NCI-H2081 (cell line): ENCODE measurements around the gene AVEN.
"Not testable (repeated sequence)": the region's sequence is repeated elsewhere in the genome, so short reads cannot be mapped to it uniquely, and the experiment has no call there.

Source experiments
- DNase-seq, 2 experiments: peaks; one replicate each; lab custom pipeline; 2025; lab: John Stamatoyannopoulos, UW

AVEN gene, protein sequence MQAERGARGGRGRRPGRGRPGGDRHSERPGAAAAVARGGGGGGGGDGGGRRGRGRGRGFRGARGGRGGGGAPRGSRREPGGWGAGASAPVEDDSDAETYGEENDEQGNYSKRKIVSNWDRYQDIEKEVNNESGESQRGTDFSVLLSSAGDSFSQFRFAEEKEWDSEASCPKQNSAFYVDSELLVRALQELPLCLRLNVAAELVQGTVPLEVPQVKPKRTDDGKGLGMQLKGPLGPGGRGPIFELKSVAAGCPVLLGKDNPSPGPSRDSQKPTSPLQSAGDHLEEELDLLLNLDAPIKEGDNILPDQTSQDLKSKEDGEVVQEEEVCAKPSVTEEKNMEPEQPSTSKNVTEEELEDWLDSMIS

DNA sequence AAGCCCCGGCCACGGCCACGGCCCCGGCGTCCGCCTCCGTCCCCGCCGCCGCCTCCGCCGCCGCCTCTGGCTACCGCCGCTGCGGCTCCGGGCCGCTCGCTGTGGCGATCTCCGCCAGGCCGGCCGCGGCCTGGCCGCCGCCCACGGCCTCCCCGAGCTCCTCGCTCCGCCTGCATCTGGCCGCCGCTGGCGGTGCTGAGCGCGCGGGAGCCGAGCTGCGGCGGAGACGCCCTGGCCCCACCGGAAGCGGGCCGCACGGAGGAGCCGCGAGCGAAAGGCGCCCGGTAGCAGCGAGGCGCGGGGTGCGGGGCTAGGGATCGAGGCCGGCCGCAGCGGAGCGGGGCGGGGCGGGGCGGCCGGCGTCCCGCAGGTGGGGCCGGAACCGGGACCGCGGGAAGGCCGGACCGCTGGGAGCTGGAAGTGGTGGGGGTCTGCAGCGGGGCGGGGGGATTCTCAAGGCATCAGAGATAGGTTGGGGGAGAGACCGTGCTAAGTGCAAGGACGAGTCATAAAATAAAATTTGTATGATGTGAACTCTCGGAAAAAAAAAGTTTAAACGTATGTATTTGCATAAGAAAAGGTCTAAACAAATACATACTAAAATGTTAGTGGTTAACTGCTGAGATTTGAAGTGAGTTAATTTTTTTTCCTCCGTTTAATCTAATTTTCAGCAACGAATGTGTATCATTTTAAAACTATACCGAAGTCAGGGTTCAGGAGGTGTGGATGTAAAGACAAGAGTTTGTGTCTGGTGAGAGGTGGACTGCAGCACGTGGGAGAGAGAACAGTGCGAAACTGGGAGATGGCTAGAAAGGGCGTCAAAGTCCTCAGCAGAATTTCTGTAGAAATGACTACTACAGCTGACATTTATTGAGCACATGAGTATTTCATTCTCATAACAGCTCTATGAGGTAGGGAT lies at the start of gene AVEN:
AVEN (minus strand) TSS at position 334 of the 919 bp plus-strand sequence; CDS start at position 176, 158 bp downstream.
- peak; percentile 53 to 55 for DNase-seq

DNA sequence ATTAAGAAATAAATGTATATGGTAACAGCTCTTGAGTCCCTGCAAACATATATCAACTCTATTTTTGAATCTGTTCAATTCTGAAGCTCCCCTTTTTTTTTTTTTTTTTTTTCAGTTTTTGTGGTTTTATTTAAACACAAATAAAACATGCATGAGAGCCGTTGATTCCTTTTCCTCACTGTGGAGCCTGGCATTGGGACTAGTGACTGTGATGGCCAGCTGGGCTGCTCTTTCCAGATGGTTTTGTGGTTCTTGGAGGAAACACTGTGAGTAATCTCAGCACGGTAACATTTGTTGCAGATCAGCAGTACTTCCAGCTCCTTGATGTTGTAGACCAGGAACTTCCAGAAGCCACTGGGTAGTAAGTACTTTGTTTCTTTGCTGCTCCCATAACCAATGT lies 46.7 kb upstream of the AVEN start:
- no peak for DNase-seq

DNA sequence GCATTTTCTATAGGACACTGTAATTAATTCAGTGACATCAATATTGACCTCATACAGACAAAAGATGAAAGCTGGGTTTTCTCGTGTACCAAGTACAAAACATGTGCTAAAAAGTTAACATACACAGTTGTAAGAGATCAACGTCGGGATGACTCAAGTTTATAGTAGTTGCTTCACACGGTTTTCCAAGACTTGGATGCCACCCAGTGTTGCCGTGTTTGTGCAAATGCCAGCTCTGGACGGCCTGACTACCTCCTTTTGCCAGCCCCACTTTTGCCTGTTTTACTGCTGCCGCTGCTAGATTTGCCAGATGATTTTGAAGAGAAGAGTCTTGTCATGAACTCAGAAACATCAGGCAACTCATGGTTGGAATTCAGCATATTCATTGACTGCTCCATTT lies 45.1 kb upstream of the AVEN start:
- DNase-seq = no peak

DNA sequence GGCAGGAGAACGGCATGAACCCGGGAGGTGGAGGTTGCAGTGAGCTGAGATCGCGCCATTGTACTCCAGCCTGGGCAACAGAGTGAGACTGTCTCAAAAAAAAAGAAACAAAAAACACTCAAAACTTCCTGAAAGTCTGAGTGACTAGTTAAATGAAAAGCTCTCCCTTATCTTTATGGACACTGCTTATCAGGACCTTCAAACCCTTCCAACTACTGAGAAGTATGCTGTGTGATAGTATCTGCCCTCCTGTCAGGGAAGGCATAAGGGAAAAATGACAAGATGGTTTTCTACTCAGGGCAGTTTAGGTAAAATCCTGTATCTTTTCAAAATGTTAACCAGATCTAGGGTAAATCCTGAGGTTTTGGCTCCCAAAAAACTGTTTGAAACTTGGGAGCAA lies 40.9 kb upstream of the AVEN start:
- DNase-seq = no peak

DNA sequence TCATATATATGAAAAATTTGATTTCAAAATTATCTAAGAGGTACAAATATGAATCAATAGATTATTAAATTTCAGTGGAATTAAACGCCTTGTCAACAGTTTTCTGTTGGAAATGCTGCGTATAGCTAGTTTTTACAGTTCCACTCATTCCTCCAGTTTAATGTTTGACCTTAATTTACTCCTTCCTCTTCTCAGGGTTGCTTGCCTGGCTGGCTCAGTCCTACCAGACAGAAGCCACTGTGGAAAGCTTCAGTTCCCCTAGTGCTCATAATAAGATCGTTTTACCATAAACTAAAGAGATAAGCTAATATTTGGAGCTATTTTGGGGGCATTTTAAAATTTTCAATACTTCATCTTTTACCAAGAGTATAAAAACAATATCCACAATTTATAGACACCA lies 39.9 kb upstream of the AVEN start:
- no peak for DNase-seq

DNA sequence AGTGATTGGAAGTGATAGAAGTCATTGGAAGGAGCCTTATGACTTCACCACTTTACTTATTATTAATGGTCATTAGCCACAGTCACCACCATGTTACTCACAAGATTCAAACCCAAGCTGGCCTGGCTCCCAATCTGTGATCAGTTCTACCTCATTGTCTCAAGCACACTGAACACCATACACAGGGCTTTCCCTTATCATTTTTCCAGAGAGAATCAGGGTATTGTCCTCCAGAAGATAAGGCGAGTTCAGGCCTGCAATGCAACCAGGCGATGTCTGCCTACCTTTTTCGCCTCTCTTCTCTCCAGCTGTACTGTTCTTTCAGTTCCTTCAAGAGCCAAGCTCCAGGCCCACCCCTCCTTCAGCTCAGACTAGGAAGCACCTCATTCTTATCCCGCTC lies 37.8 kb upstream of the AVEN start:
- DNase-seq = no peak

DNA sequence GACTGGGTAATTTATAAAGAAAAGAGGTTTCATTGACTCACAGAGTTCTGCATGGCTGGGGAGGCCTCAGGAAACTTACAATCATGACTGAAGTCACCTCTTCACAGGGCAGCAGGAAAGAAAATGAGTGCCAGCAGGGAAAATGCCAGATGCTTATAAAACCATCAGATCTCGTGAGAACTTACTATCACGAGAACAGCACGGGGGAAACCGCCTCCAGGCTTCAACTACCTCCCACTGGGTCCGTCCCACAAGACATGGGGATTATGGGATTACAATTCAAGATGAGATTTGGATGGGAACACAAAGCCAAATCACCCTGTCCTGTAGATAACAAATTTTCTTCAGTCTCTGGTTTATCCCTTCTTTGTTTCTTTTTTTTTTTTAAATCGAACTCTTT lies 31.0 kb upstream of the AVEN start:
- DNase-seq = no peak

DNA sequence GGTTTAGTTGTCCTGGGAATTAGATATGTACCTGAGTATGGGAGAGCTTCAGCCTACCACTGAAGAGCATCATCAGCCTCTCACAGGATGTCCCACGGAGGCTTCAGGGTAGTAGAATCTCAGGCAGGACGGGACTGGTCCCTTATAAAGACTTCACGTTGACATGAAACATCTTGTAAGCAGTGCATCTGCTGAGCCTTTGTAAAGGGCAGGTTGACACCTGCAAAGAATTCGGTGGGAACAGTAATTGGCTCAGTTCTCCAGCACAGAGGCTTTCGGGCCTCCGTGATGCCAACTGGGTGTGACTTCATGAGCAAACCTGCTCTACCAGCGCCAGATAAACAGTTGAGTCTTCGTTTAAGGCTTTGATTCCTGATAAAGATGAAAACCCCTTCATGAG lies 26.9 kb upstream of the AVEN start:
- DNase-seq = no peak

DNA sequence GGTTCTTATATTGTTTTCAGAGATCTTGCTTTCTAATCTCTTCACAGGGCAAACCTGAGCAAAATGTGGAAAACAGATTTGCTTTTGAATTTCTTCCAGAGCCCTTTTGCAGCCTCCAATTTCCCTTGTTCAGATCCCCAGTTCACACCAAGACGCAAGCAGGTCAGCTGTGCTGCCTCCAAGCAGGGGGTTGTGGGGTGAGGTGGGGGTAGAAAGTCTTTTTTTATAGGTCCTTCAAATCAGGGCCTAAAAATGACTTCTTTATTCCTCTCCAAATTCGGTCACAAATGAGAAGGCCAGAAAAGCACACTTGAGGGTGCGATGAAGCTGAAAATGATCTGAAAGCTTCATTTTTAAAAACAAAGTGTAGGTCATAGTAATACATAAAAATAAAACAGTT lies 26.3 kb upstream of the AVEN start:
- DNase-seq = no peak

DNA sequence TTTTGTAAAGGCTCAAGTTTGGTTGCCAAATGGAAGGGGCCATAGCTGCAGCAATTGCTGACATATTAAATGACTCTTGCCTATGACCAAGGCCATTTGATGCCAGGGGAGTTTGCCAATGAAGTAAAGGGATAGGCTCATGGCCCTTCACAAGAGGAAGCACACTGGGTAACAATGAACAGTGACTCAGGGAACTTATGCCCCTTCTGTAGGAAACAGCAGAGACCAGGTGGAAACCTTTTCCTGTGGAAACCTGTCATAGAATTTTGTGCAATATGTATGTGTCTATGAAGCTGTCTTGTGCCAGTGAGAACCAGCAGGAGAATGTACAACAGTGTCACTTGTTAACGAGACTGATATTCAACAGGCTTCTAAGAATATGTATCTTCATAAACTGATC lies 25.4 kb upstream of the AVEN start:
- DNase-seq = no peak

DNA sequence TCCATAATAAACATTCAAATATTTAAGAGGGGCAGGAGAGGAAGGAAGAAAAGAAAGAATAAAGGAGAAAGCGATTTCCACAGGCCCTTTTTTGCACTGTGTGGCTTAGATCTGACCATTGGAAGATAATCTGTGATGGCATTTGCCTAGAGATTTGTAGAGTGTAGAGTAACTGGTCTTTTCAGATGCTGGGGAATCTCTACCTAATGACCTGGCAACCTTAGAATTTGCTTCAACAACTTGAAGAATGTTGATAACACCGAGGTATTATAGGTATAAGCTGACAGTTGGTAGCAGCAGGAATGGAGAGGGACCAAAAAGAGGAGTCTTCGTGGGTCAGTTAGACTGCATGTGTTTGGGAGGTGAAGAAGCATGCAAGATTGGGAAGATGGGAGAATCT lies 20.9 kb upstream of the AVEN start:
- DNase-seq = no peak

DNA sequence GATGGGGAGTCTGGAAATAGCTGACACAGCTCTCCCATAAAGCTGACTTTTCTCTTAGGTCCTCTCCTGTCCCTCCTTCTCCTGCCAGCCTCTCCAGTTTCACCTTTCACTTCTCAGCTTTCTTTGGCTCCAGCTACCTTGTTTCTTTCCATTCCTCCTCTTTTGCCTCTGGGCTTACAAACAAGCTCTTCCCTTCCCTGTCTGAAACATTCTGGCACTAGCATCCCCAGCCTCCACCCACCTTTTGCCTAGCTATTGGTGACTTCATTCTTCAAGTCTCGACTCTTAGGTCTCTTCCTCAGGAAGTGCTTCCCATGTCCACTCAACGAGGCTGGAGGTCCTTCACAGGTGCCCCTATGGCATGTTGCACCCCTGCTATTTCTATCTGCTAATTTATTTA lies 20.5 kb upstream of the AVEN start:
- no peak for DNase-seq

DNA sequence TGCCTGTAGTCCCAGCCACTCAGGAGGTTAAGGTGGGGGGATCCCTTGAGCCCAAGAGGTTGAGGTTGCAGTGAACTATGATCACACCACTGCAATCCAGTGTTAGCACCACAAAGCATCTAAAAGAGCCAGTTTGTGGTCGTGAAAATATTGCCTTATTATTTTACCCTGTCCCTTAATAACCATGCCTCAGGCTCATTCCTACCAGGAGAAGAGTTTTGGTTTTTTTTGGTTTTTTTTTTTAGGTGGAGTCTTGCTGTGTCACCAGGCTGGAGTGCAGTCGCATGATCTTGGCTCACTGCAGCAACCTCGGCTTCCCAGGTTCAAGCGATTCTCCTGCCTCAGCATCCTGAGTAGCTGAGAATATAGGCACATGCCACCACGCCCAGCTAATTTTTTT lies 17.9 kb upstream of the AVEN start:
- DNase-seq = no peak

DNA sequence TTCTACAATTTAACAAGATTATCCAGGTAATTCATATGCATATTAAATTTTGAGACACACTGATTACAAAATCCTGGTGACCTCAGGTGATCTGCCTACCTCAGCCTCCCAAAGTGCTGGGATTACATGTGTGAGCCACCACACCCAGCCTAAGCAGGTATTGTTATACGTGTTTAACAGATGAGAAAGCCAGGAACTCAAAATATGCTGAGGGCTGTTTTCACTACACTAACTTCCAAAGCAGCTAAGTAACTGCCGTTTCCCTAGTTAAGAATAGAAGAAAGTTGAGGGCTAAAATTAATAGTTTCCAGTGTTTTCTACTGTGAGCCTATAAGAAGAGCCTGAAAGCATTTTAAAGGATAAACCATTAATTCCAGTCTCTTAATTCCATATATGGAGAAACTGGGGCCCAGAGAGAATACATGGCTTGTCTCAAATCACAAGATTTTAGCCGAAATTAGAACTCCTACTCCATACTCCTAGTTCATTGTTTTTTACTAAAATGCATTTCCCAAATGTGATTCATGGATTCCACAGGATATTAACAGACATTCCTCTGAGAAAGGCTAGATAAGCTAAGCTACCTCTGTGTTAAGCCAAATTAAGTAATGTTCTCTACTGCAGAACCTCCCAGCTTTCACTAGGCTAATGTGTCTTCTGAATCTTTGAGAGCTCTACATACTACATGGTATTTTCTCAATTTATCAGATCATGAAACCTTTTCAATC lies 17.0 kb upstream of the AVEN start:
- no peak for DNase-seq

DNA sequence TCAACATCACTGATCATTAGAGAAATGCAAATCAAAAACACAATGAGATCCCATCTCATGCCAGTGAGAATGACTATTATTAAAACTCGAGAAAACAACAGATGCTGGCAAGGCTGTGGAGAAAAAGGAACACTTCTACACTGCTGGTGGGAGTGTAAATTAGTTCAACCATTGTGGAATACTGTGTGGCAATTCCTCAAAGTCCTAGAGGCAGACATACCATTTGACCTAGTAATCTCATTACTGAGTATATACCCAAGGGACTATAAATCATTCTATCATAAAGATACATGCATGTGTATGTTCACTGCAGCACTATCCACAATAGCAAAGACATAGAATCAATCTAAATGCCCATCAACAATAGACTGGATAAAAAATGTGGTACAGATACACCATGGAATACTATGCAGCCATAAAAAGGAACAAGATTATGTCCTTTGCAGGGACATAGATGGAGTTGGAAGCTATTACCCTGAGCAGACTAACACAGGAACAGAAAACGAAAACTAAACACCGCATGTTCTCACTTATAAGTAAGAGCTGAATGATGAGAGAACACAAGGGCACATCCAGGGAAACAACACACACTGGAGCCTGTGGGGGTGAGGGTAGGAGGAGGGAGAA lies 15.2 kb upstream of the AVEN start:
- no peak for DNase-seq

DNA sequence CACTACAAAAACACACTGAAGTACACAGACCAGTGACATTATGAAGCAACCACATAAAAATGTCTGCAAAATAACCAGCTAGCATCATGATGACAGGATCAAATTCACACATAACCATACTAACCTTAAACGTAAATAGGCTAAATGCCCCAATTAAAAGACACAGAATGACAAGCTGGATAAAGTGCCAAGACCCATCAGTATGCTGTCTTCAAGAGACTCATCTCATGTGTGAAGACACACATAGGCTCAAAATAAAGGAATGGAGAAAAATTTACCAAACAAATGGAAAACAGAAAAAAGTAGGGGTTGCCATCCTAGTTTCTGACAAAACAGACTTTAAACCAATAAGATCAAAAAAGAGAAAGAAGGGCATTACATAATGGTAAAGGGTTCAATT lies 11.4 kb upstream of the AVEN start:
- not testable (repeated sequence) for DNase-seq

DNA sequence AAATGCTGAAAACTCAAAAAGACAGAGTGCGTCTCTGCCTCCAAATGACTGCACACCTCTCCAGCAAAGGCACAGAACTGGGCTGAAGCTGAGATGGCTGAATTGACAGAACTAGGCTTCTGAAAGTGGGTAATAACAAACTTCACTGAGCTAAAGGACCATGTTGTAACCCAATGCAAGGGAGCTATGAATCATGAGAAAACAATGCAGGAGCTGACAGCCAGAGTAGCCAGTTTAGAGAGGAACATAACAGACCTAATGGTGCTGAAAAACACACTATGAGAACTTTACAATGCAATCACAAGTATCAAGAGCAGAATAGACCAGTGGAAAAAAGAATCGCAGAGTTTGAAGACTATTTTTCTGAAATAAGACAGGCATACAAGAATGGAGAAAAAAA lies 10.1 kb upstream of the AVEN start:
- no peak for DNase-seq

DNA sequence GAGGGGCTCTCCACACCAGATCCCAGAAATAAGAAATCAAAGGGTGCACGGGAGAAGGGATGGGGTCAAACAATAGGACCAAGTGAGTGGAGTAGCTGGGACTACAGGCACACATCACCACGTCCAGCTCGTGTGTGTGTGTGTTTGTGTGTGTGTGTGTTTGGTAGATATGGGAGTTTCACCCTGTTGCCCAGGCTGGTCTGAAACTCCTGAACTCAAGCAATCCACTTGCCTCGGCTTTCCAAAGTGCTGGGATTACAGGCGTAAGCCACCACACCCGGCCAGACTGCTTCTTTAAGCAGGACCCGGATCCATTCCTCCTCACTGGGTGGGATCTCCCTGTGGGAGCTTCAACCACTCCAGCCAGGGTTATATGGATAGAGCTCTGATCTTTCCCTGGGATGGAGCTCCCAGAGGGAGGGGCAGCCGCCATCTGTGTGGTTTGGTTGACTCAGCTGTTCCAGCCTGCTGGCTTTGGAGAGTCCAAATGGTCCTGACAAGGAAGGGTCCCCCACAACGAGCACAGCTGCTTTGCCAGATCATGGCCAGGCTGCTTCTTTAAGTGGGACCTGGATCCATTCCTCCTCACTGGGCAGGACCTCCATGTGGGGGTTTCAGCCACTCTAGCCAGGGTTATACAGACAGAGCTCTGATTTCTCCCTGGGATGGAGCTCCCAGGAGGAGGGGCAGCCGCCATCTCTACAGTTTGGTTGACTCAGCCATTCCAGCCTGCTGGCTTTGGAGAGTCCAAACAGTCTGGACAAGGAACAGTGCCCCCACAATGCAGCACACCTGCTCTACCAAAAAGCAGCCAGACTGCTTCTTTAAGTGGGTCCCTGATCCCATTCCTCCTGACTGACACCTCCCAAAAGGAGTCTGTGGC lies 9.1 kb upstream of the AVEN start:
- no peak for DNase-seq

DNA sequence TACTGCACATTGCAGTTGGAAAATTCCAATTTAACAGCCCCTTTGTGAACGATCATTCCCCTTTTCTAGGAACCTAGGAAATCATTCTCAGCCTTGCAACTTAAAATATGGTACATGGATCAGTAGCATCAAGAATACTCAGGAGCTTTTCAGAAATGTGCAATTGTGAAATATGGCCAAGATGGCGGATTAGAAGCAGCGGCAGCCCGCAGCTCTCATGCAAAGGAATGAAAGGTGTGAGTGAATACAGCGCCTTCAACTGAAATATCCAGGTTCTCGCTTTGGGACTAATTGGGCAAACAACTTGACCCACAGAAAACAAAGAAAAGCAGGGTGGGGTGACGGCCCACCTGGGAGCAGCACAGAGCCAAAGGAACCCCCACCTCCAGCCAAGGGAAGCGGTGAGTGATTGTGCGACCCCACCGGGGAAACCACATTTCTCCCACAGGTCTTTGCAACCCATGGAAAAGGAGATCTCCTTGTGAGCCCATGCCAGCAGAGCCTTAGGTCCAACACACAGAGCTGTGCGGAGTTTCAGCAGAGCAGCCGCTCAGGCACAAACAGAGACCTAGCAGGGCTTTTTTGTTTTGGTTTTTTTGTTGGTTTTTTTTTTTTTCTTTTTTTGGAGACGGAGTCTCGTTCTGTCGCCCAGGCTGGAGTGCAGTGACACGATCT lies 7.6 kb upstream of the AVEN start:
- DNase-seq = no peak

DNA sequence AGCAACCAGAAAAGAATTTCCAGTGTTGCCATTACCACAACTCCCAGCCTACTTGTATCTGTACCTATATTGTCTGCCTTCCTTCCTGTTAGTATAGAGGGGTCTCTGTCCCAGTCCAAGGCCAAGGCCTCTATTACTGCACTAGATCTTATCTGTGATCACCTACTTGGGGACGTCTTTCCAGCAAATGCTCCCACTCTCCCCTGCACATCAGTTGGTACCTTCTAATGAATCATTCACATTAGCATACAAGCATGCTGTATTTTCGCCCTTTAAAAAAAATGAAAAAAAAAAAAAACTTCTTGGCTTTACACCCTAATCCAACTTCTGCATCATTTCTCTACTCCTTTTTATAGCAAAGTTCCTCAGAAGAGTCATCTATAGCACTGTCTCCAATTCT lies 4.8 kb upstream of the AVEN start:
- no peak for DNase-seq

DNA sequence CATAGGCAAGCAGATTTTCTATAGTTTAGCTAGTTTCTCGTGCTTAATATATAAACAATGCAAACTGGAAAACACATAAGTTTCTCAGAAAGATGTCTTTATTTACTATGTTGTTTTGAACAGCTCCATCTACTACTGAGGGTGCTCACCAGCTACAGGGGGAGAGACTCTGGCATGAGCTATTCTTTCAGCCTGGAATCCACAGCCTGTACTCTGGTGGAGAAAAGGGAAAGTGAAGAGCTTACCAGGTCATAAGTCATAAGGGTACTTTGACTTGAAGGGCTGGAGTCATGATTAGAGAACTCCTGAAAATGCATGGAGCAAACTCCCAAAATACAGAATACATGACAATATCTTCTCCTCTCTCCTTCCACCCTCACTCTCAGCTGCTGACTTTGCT lies 4.4 kb upstream of the AVEN start:
- DNase-seq = no peak
